NOMO-1 treated with DMSO at 0.1 percent for 48 hours (cell line): ENCODE results near the gene XDH.

Source experiments
- DNase-seq: peaks from one replicate; lab custom pipeline; 2025; ENCODE audit not compliant: unreplicated experiment; lab: John Stamatoyannopoulos, UW

The XDH gene

DNA sequence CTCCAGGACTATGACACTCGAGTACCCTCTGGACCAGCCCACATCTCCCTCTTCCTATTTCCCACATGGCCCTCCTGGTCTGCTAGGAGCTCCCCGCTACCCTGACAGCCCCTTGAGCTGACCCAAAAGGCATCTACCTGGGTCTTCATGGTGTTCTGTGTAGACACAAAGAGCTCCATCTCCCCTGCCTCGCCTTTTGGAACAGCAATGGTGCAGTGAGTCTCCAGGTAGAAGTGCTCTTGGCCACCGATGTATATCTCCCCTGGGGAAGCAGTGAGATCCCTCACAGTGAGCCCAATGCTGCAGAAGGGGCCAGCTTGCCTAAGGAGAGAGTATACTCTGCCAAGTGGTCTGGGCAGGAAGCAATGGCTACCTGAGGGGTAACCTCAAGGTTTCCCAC, 47.8 kb downstream of the XDH start:
- no peak for DNase-seq

DNA sequence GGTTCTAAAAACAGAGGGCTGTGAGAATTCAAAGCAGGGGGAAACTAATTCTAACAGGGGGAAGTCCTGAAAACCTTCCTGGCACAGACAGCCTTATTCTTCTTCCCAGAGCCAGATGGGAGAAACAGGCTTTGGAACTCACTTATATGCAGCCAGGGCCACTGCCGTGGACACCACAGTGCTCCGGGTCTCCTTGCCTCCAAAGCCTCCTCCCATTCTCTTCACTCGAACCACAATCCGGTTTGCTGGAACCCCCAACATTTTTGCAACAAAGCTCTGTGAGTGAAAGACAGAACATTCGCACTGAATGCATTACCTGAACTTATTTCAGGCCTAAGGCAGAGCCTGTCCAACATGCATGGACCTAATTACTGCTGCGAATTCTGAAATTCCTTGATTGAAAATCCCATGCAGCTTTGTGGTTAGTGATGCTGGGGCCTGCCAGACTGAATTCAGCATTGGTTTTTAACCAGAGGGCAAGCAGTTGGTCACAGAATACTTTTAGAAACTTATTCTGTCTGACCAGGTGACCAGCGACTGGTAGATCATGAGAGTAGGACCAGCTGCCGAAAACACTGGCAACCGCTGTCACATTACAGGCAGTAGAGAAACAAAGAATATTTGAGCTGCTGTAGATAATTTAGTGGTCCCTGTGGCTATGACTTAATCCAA, 48.6 kb downstream of the XDH start:
- DNase-seq, result no peak

DNA sequence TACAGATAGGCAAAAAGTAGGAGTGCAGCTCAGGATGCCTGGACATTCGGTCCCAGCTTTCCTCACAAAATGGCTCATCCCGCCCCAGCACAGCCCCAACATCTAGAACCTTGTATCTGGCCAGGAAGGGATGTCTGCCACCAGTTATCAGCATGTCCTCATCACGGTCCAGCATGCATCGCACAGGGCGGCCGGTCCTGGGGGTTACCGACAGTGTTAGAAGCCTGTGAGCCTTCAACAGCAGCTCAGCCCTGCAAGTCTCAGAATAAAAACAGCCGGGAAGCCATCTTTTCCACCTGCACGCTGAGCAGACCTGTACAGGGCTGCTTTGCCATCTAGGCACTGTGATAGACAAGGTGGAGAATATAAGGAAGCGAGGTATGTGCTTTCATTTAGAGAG, 49.2 kb downstream of the XDH start:
- DNase-seq, result no peak

DNA sequence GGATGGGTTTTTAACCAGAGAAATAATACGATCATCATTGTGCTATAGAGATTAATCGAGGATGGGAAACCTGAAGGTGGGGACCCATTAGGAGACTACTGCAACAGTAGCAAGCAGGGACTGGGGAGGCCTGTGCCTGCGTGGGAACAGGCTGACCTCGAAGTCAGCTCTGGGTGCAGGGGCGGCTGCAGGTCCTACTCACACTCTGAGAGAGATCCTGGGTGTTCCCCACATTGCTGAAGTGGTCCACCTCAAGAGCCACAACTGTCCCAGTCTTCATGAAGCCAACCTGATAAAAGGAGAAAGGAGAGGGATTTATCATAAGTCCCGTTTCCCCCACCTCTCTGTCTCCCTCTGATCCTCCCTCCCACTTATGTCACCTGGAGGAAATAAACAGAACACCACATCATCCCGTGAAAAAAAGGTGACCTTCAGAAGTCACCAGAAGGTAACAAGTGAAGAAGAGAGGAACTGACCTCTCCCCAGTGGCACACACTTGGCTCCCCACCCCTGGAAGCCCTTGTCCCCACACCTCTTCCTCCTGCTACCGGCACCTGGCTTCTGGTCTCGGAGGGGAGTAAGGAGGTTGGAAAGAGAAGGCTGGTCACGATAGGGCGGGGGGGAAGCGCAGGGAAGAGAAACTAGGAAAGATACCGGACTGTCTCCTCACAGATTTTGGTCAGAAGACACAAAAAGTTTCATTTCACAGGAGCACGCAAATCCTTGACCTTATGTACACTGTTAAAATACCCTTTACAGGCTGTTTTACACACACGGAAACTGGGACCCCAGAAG, 50.4 kb downstream of the XDH start:
- DNase-seq, result no peak

- no peak for DNase-seq
Observed at GRCh38 chr2:31362581-31362980, 52.0 kb downstream of the XDH start.

- DNase-seq, result no peak
Observed at GRCh38 chr2:31359229-31359628, 55.3 kb downstream of the XDH start.

GRCh38 chr2:31354837-31355236, 59.7 kb downstream of the XDH start:
- peak; percentile 14 for DNase-seq

DNA sequence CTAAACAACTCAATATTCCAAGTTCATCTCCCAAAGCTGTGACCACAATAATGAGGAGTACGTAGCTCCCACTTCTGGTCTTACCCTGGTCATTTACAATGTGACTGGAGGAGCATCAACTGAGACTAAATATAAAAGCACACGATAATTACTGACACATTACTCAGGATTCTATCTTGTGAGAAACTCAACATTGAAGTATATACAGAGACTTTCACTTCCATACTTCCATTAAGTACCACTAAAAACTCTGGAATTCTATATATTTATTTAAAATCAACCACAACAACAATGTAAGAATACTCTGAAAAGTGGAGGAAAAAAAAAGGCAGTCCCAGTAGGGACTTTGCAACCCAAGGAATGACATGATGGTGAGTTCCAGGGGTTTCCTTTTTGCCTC, 61.4 kb downstream of the XDH start:
- DNase-seq, result no peak

- DNase-seq, result no peak
Observed at GRCh38 chr2:31349684-31350083, 64.9 kb downstream of the XDH start.

- DNase-seq, result no peak
Observed at GRCh38 chr2:31349160-31349559, 65.4 kb downstream of the XDH start.

- DNase-seq, result no peak
Observed at GRCh38 chr2:31348618-31349017, 65.9 kb downstream of the XDH start.

GRCh38 chr2:31347750-31348149, 66.8 kb downstream of the XDH start:
- no peak for DNase-seq

DNA sequence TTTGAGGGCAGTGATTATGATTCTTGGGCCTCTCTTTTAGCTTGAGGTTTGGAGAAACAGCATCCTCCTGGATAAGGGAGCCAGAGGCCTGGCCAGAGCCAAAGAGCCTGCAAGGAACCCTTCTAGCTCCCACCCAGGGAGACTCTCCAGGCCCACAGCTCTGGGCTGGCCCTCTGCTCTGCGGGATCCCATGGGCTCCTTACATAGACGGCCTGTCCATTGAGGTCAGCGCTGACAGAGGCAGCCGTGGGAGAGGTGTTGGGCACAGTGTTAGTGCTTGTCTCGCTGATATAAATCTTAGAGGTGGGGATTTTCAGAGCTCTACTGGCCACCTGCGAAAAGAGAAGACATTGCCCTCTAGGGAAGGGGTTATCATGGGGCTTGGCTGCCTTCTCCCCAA, 67.2 kb downstream of the XDH start:
- no peak for DNase-seq

- DNase-seq, result no peak
Observed at GRCh38 chr2:31344447-31344846, 70.1 kb downstream of the XDH start.

- DNase-seq, result no peak
Observed at GRCh38 chr2:31341351-31341750, 73.2 kb downstream of the XDH start.

DNA sequence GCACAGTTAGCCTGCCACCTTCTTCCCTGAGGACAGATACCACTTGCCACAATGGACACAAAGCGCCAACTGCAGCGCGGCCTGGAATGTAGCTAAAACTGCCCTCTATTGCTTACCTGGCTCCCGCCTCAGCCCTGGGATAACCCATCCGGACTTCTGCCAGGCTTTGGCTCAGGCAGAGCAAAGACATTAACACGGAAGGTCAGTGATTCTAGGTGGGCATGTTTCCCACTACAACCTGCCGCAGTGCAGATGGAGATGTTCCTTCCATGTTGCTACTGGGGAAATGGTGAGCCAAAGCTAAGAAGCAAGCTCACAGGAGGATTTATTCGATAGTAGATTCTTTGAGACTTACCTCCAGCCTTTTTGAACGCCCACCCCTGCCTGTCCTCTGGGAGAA, 74.8 kb downstream of the XDH start:
- no peak for DNase-seq

DNA sequence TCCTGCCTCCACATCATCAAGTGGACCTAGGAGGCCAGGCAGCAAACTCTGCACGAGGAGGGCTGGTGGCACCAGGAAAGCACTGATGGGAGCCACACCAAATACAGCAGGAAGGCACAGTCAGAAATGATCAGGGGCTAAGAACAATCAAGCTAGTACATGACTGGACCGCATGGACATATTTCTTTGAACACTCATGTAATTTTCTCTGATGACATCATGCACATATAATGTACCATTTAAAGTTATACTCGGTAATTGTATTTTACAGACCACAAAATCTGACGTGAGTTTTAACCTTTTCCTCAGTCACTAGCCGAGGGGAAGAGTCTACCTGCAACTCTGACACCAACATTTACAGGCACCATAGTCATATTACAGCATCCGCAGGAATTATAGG, 76.7 kb downstream of the XDH start:
- no peak for DNase-seq

DNA sequence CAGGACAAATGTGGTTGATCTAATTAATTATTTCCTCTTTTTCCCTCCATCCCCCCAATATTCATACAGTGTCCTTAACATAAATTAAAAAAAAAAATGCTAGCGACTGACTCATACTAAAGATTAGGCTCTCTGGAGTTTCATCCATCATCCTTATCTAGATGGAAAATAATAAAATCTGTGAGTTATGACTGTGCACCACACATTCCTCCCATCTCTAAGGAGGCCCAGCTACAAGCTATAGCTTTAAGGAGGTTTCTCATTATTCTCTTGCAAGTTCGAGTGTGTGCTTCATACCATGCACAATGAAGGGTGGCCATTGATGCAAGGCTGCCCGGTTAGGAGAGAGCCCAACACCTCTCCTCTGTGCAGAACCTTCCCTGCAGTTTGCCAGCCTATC, 77.3 kb downstream of the XDH start:
- DNase-seq, result no peak

- no peak for DNase-seq
Observed at GRCh38 chr2:31335921-31336585, 78.5 kb downstream of the XDH start.

DNA sequence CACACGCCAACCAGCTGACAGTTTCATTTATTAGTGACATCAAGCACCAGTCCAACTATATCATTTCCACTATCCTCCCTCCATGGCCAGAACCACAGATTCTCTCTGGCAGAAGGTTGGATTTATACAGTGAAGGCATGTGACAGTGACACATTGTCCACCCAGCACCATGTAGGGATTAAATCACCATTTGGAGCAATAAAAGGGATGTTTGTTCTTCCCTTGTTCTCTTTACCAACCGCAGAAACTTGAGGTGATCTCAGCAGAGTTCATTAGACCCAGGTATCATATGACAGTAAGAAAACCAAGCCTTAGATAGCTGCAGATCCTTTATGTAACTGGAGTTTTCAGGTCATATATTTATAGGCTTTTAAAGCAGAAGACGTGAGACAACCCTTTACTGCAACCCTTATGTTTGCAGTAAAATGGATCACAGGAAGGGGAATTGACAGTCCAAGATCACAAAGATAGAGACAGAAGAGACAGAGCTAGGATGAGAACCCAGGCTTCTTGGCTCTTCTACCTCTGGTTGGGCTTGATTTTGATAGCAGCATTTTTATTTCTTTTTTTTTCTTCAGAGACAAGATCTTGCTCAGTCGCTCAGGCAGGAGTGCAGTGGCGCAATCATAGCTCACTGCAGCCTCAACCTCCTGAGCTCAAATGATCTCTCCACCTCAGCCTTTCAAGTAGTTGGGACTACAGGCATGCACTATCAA, 80.1 kb downstream of the XDH start:
- DNase-seq, result no peak

- peak; percentile 60 for DNase-seq
Observed at GRCh38 chr2:31333527-31334183, 80.9 kb downstream of the XDH start.
